Measurements from ENCODE around the gene CACYBP. TPM values are rescaled to one million over a fixed set of nuclear protein-coding genes. Genes with fewer than 3 reads are reported as not detected.

The CACYBP gene
- total RNA-seq, 1 experiment from 2014 or later, result 202 TPM

DNA sequence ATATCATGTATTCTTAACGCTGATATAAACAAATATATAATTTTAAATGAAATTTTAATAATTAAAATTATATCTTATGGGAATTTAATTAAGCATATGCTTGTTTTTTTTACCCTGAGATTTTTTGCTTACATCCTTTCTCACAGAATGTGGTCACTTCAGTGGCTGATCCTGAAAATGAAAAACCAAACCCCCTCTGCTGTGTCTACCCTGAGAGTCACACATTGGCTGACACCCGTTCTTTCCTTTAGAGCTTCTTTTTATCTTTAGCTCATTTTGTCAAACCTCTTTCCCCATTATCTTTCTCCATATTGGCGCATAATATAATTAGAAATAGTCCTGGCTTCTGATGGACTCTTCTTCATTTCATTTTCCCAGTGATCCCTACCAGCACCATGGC, 10.8 kb upstream of the CACYBP start:
- H4K20me1 ChIP-seq (ENCODE audit: control insufficient read depth, insufficient read depth, insufficient read length), result no peaks in the 10 kb centered on the region
- H4K8ac ChIP-seq (replicated peaks; ENCODE audit: insufficient read length, low read depth, low read length), result no peak overlapping the region
- no peak overlapping the region for H2AK5ac ChIP-seq (ENCODE audit: insufficient read length, low read length)
- no peak overlapping the region for H4K91ac ChIP-seq (ENCODE audit: insufficient read length, low read depth, low read length)
- Mint-ChIP-seq H3K4me3 (no peak overlapping the region), H3K36me3 (ENCODE audit: insufficient read depth in 1 of 3, low read depth in 3 of 3) (peaks cover 26 to 84% (median 72%) of the 10 kb centered on the region in 3 experiments; a peak in 6 of 7 replicates), H3K27ac (peak overlapping the region in 1 of 3 experiments; percentile 17; a peak in 1 of 7 replicates), H3K9me3 (no peaks in the 10 kb centered on the region), H3K4me1 (no peaks in the 10 kb centered on the region), H3K27me3 (ENCODE audit: low read depth) (no peaks in the 10 kb centered on the region; the same call in 1 of the 2 replicates)
- H2AFZ ChIP-seq (ENCODE audit: low read length), result no peak overlapping the region
- H3K9ac ChIP-seq (ENCODE audit: extremely low read depth, insufficient read length, low read length), result no peak overlapping the region
- TF ChIP-seq, protein P1, sequence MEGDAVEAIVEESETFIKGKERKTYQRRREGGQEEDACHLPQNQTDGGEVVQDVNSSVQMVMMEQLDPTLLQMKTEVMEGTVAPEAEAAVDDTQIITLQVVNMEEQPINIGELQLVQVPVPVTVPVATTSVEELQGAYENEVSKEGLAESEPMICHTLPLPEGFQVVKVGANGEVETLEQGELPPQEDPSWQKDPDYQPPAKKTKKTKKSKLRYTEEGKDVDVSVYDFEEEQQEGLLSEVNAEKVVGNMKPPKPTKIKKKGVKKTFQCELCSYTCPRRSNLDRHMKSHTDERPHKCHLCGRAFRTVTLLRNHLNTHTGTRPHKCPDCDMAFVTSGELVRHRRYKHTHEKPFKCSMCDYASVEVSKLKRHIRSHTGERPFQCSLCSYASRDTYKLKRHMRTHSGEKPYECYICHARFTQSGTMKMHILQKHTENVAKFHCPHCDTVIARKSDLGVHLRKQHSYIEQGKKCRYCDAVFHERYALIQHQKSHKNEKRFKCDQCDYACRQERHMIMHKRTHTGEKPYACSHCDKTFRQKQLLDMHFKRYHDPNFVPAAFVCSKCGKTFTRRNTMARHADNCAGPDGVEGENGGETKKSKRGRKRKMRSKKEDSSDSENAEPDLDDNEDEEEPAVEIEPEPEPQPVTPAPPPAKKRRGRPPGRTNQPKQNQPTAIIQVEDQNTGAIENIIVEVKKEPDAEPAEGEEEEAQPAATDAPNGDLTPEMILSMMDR (conservative IDR thresholded peaks at IDR 0.05), result no peak
- H3K27me3 ChIP-seq (ENCODE audit: insufficient read depth, low read length), result no peaks in the 10 kb centered on the region
- H2BK5ac ChIP-seq (ENCODE audit: insufficient read length, low read length), result no peak overlapping the region
- no peak overlapping the region for H3K23ac ChIP-seq (ENCODE audit: insufficient read length, low read depth, low read length)
- no peak overlapping the region for H3K18ac ChIP-seq (ENCODE audit: insufficient read length, low read depth, low read length)
- no peak overlapping the region for H2BK12ac ChIP-seq (ENCODE audit: insufficient read length, low read depth, low read length)
- no peak overlapping the region for H2BK120ac ChIP-seq (ENCODE audit: low read depth, low read length, poor library complexity, severe bottlenecking)
- no peak overlapping the region for H3K27ac ChIP-seq (ENCODE audit: insufficient read length, low read depth, low read length)
- H3K23me2 ChIP-seq (ENCODE audit: insufficient read length, low read depth, low read length, poor library complexity, severe bottlenecking), result no peaks in the 10 kb centered on the region
- H3K4me2 ChIP-seq (ENCODE audit: insufficient read depth, insufficient read length, low read length), result no peak overlapping the region
- H2BK15ac ChIP-seq (ENCODE audit: low read depth, low read length), result no peak overlapping the region
- no peak for DNase-seq
- H3K14ac ChIP-seq (ENCODE audit: insufficient read depth, low read length), result no peak overlapping the region
- no CpG with 5 or more reads among the region's 3 CpGs for WGBS (ENCODE audit: extremely low coverage, insufficient read length, low lambda C conversion rate)
- no peak overlapping the region for H4K5ac ChIP-seq (ENCODE audit: insufficient read length, low read depth, low read length)
- H3T11ph ChIP-seq (ENCODE audit: low read length), result no peak overlapping the region
- no peak overlapping the region for H3K4ac ChIP-seq (ENCODE audit: low read depth, low read length)
- no peak overlapping the region for H3K56ac ChIP-seq (ENCODE audit: insufficient read length, low read depth, low read length)
- H2BK20ac ChIP-seq (ENCODE audit: low read depth, low read length, poor library complexity, severe bottlenecking), result no peak overlapping the region
- no peaks in the 10 kb centered on the region for H3K79me1 ChIP-seq (ENCODE audit: insufficient read depth, low read depth, low read length, poor library complexity, severe bottlenecking)
- H3K79me2 ChIP-seq (ENCODE audit: insufficient read depth, low read length), result no peaks in the 10 kb centered on the region
- H3K4me1 ChIP-seq (ENCODE audit: insufficient read depth, low read length), result no peaks in the 10 kb centered on the region
- H3K9me3 ChIP-seq (ENCODE audit: control insufficient read depth, low read depth, low read length), result no peaks in the 10 kb centered on the region

All from H9 (cell line).